Breast epithelium (tissue), 4 donors: ENCODE measurements around the gene LRRC15. TPM values are rescaled to one million over a fixed set of nuclear protein-coding genes. Genes with fewer than 3 reads are reported as not detected.

Experiments
- DNase-seq, 2 donors: peaks; one replicate each; pipeline ENCODE4 v3.0.0-alpha.2; 2019; ENCODE audit warnings: low spot score in 2 of 2
- H3K27ac ChIP-seq, 2 donors: fragments of 200-600 bp; sonication (generic) in 1 of 2; one replicate each; pipeline ENCODE4 v1.5.1; 2016 to 2019; ENCODE audit warnings: mild to moderate bottlenecking in 1 of 2
- H3K27me3 ChIP-seq, 2 donors: fragments of 200-600 bp; sonication (generic) in 1 of 2; one replicate each; pipeline versions ENCODE4 v1.5.1 to v1.6.0; 2017 to 2019; ENCODE audit warnings: control low read depth in 1 of 2, mild to moderate bottlenecking in 1 of 2
- H3K36me3 ChIP-seq: fragments of 200-600 bp; one replicate; pipeline ENCODE4 v1.5.1; 2019
- H3K4me1 ChIP-seq, 2 donors: fragments of 200-600 bp; sonication (generic); one replicate each; pipeline ENCODE4 v1.5.1; 2016 to 2019; ENCODE audit warnings: control low read depth in 1 of 2
- H3K4me3 ChIP-seq, 3 donors: fragments of 200-600 bp; sonication (generic); 1 replicate in 2 of 3; 2 replicates in 1 of 3; pipeline ENCODE4 v1.5.1; 2016 to 2019; ENCODE audit warnings: mild to moderate bottlenecking in 3 of 3, moderate library complexity in 2 of 3
- H3K9me3 ChIP-seq, 2 donors: fragments of 200-600 bp; sonication (generic) in 1 of 2; one replicate each; pipeline ENCODE4 v1.5.1; 2016 to 2019; ENCODE audit warnings: control low read depth in 1 of 2
- CTCF ChIP-seq, 3 donors: fragments of 450-650 bp; IDR thresholded peaks; one replicate each; pipeline ENCODE4 v1.5.1; 2016 to 2017; ENCODE audit warnings: antibody characterized with exemption in 3 of 3, mild to moderate bottlenecking in 3 of 3, moderate library complexity in 3 of 3
- POLR2A ChIP-seq: fragments of 450-650 bp; IDR thresholded peaks from one replicate; pipeline ENCODE4 v1.6.1; 2016; ENCODE audit warnings: antibody characterized with exemption, mild to moderate bottlenecking, moderate library complexity
- POLR2AphosphoS5 ChIP-seq, 3 donors: sonication (generic); formaldehyde crosslinking; IDR thresholded peaks; one replicate each; pipeline ENCODE4 v1.6.1; 2017; ENCODE audit warnings: antibody characterized with exemption in 3 of 3
- intact Hi-C: fragments of 100-400 bp; cut with DNase I; formaldehyde crosslinking; loops from one replicate; pipeline ENCODE4 v1.15.1; 2023; ENCODE audit warnings: low total_unique reads
- total RNA-seq, 3 donors: library from RNA; depleted of rRNA; stranded (reverse); fragments of >200 nt; gene quantifications; one replicate each; pipeline ENCODE4 v1.1.0, GENCODE V29; 2016

LRRC15 gene
- total RNA-seq, 3 donors from 2014 or later: 0.15 to 0.48 (median 0.33) TPM

- H3K27ac ChIP-seq: no peak overlapping the region
- no peaks in the 10 kb centered on the region for H3K9me3 ChIP-seq
- TF ChIP-seq POLR2AphosphoS5 (IDR thresholded peaks at IDR 0.05): no peak
- TF ChIP-seq POLR2A: no peak
- no peak for TF ChIP-seq CTCF (IDR thresholded peaks at IDR 0.05)
- no peaks in the 10 kb centered on the region for H3K4me1 ChIP-seq
- intact Hi-C loops: loop anchor here (10.0 kb wide), 1 partner anchor 1249 kb away; no protein-coding TSS in a partner anchor
- no peak overlapping the region for H3K4me3 ChIP-seq
- no peak for DNase-seq
- no peaks in the 10 kb centered on the region for H3K27me3 ChIP-seq
- H3K36me3 ChIP-seq: no peaks in the 10 kb centered on the region
These were observed 44.0 kb downstream of the LRRC15 start for GRCh38 chr3:194325424-194326153.

GRCh38 chr3:194324823-194325327 lies 44.7 kb downstream of the LRRC15 start:
- Histone ChIP-seq H3K36me3 (no peaks in the 10 kb centered on the region), H3K27ac (no peak overlapping the region), H3K4me3 (no peak overlapping the region), H3K4me1 (no peaks in the 10 kb centered on the region), H3K9me3 (no peaks in the 10 kb centered on the region), H3K27me3 (no peaks in the 10 kb centered on the region)
- intact Hi-C loops: loop anchor here (10.0 kb wide), 1 partner anchor 1250 kb away; no protein-coding TSS in a partner anchor
- DNase-seq: no peak
- TF ChIP-seq POLR2AphosphoS5 (IDR thresholded peaks at IDR 0.05) (no peak), POLR2A (no peak), CTCF (IDR thresholded peaks at IDR 0.05) (no peak)

- peak; percentile 30 to 78 for DNase-seq
- Histone ChIP-seq H3K4me3 (peak overlapping the region; percentile 20 to 64 (median 27)), H3K27ac (peak overlapping the region in 1 of 2 donors; percentile 43), H3K36me3 (no peaks in the 10 kb centered on the region), H3K4me1 (no peaks in the 10 kb centered on the region), H3K9me3 (peaks cover 3 to 5% of the 10 kb centered on the region in 2 donors), H3K27me3 (no peaks in the 10 kb centered on the region)
- TF ChIP-seq CTCF (IDR thresholded peaks at IDR 0.05) (no peak), POLR2AphosphoS5 (IDR thresholded peaks at IDR 0.05) (peak in 1 of 3 donors; percentile 85), POLR2A (no peak)
- intact Hi-C loops: loop anchor here (10.0 kb wide), 1 partner anchor 1251 kb away; no protein-coding TSS in a partner anchor
These were observed 45.5 kb downstream of the LRRC15 start for GRCh38 chr3:194323785-194324735.

GRCh38 chr3:194322678-194323211 lies 46.8 kb downstream of the LRRC15 start:
- DNase-seq: no peak
- Histone ChIP-seq H3K27ac (no peak overlapping the region), H3K4me3 (no peak overlapping the region), H3K36me3 (no peaks in the 10 kb centered on the region), H3K4me1 (no peaks in the 10 kb centered on the region), H3K27me3 (no peaks in the 10 kb centered on the region), H3K9me3 (peaks cover 8 to 13% of the 10 kb centered on the region in 2 donors)
- intact Hi-C loops: loop anchor here (10.0 kb wide), 1 partner anchor 1252 kb away; no protein-coding TSS in a partner anchor
- TF ChIP-seq CTCF (IDR thresholded peaks at IDR 0.05) (no peak), POLR2AphosphoS5 (IDR thresholded peaks at IDR 0.05) (no peak), POLR2A (no peak)
